Smooth muscle cell (in vitro differentiated cells): ENCODE data around the gene TSKS. TPM values are rescaled to one million over a fixed set of nuclear protein-coding genes. Genes with fewer than 3 reads are reported as not detected.
"Not testable (repeated sequence)": the region's sequence is repeated elsewhere in the genome, so short reads cannot be mapped to it uniquely, and the experiment has no call there.

Experiments
- DNase-seq: peaks from one replicate; lab custom pipeline; 2025; ENCODE audit not compliant: unreplicated experiment; lab: John Stamatoyannopoulos, UW
- H2AFZ ChIP-seq: fragments of 200-600 bp; sonication (generic); 2 replicates; pipeline ENCODE4 v1.6.0; 2016; ENCODE audit warnings: antibody characterized with exemption, low read depth, mild to moderate bottlenecking
- H3F3A ChIP-seq: fragments of 200-600 bp; sonication (generic); 2 replicates; pipeline ENCODE4 v1.6.0; 2017; ENCODE audit warnings: antibody characterized with exemption, low read depth
- H3K27ac ChIP-seq: fragments of 200-600 bp; sonication (generic); 2 replicates; pipeline ENCODE4 v1.5.1; 2016; ENCODE audit warnings: low read depth, mild to moderate bottlenecking
- H3K27me3 ChIP-seq: fragments of 200-600 bp; sonication (generic); 2 replicates; pipeline ENCODE4 v1.6.1; 2016; ENCODE audit warnings: low read depth, mild to moderate bottlenecking
- H3K36me3 ChIP-seq: fragments of 200-600 bp; sonication (generic); 2 replicates; pipeline ENCODE4 v1.5.1; 2016; ENCODE audit warnings: low read depth
- H3K4me1 ChIP-seq: fragments of 200-600 bp; sonication (generic); 2 replicates; pipeline ENCODE4 v1.5.1; 2016; ENCODE audit warnings: low read depth
- H3K4me2 ChIP-seq: fragments of 200-600 bp; sonication (generic); 2 replicates; pipeline ENCODE4 v1.6.0; 2016; ENCODE audit warnings: mild to moderate bottlenecking
- H3K4me3 ChIP-seq: fragments of 200-600 bp; sonication (generic); 2 replicates; pipeline ENCODE4 v1.5.1; 2016; ENCODE audit warnings: mild to moderate bottlenecking
- H3K79me2 ChIP-seq: fragments of 200-600 bp; sonication (generic); 2 replicates; pipeline ENCODE4 v1.6.0; 2016; ENCODE audit warnings: low read depth, mild to moderate bottlenecking
- H3K9ac ChIP-seq: fragments of 200-600 bp; sonication (generic); 2 replicates; pipeline ENCODE4 v1.6.0; 2016; ENCODE audit warnings: low read depth
- H3K9me3 ChIP-seq: fragments of 200-600 bp; sonication (generic); replicated peaks from 2 replicates; pipeline ENCODE4 v1.5.1; 2016; ENCODE audit warnings: low read depth
- H4K20me1 ChIP-seq: fragments of 200-600 bp; sonication (generic); 2 replicates; pipeline ENCODE4 v1.6.0; 2016; ENCODE audit warnings: low read depth
- CTCF ChIP-seq: fragments of 200-600 bp; sonication (generic); IDR thresholded peaks from 2 replicates; pipeline ENCODE4 v1.5.1; 2017; ENCODE audit warnings: borderline replicate concordance, mild to moderate bottlenecking, antibody characterized with exemption; ENCODE audit not compliant: insufficient read depth, poor library complexity, severe bottlenecking
- WGBS: methylation state at CpG from one replicate; pipeline ENCODE4 v1.1.7; 2016; ENCODE audit warnings: low lambda C conversion rate; 5-methylcytosine and 5-hydroxymethylcytosine counted together
- polyA plus RNA-seq: library from polyadenylated mRNA; unstranded; fragments of >200 nt; fragmentation: Nextera tagmentation; extraction: Ambion mirVana; gene quantifications from 2 replicates; pipeline ENCODE4 v1.2.1, GENCODE V29; 2016
- total RNA-seq: library from RNA; depleted of rRNA; stranded (reverse); fragments of >200 nt; gene quantifications from 2 replicates; pipeline ENCODE4 v1.2.3, GENCODE V29; 2014

Gene TSKS
- total and polyA plus RNA-seq, 2 experiments from 2014 or later, result not detected

- Histone ChIP-seq H3K27ac (no peak overlapping the region), H3K79me2 (no peaks in the 10 kb centered on the region), H3K9ac (no peak overlapping the region), H3K4me2 (no peak overlapping the region), H3K4me1 (no peaks in the 10 kb centered on the region), H3K27me3 (no peaks in the 10 kb centered on the region), H3K9me3 (no peaks in the 10 kb centered on the region), H3F3A (no peaks in the 10 kb centered on the region), H2AFZ (no peak overlapping the region), H3K36me3 (no peaks in the 10 kb centered on the region), H3K4me3 (no peak overlapping the region), H4K20me1 (no peaks in the 10 kb centered on the region)
- TF ChIP-seq CTCF, result no peak
- DNase-seq, result no peak
- 76% methylated on average over 23 of the region's 23 CpGs for WGBS
These were observed 35.7 kb downstream of the TSKS start for GRCh38 chr19:49727217-49728030.

- DNase-seq, H3K27ac ChIP-seq, H3K4me2 ChIP-seq, H4K20me1 ChIP-seq, H3K9ac ChIP-seq, H3K9me3 ChIP-seq, H3K79me2 ChIP-seq, H3K36me3 ChIP-seq, H3K4me3 ChIP-seq, H3K4me1 ChIP-seq, H3K27me3 ChIP-seq, H2AFZ ChIP-seq, H3F3A ChIP-seq: not testable (repeated sequence)
- 90% methylated on average over 22 of the region's 22 CpGs for WGBS
These were observed 43.7 kb downstream of the TSKS start for GRCh38 chr19:49719420-49719819.

GRCh38 chr19:49718991-49719390, 44.1 kb downstream of the TSKS start:
- H3K79me2 ChIP-seq, result no peaks in the 10 kb centered on the region
- 88% methylated on average over 6 of the region's 6 CpGs for WGBS
- no peak overlapping the region for H3K4me2 ChIP-seq
- H3K36me3 ChIP-seq, result no peaks in the 10 kb centered on the region
- no peaks in the 10 kb centered on the region for H3K4me1 ChIP-seq
- no peak for TF ChIP-seq CTCF
- no peak overlapping the region for H3K9ac ChIP-seq
- H3K4me3 ChIP-seq, result no peak overlapping the region
- no peak for DNase-seq
- H2AFZ ChIP-seq, result no peak overlapping the region
- H3K27me3 ChIP-seq, result no peaks in the 10 kb centered on the region
- H3F3A ChIP-seq, result no peaks in the 10 kb centered on the region
- no peak overlapping the region for H3K27ac ChIP-seq
- H4K20me1 ChIP-seq, result no peaks in the 10 kb centered on the region
- H3K9me3 ChIP-seq, result no peaks in the 10 kb centered on the region

- Histone ChIP-seq H2AFZ (no peak overlapping the region), H3F3A (no peaks in the 10 kb centered on the region), H3K4me1 (no peaks in the 10 kb centered on the region), H4K20me1 (no peaks in the 10 kb centered on the region), H3K27me3 (no peaks in the 10 kb centered on the region), H3K36me3 (no peaks in the 10 kb centered on the region), H3K9ac (no peak overlapping the region), H3K9me3 (no peaks in the 10 kb centered on the region), H3K79me2 (no peaks in the 10 kb centered on the region), H3K4me2 (no peak overlapping the region), H3K4me3 (no peak overlapping the region), H3K27ac (no peak overlapping the region)
- DNase-seq, result no peak
- WGBS, result 97% methylated on average over 8 of the region's 8 CpGs
- no peak for TF ChIP-seq CTCF
These were observed 44.6 kb downstream of the TSKS start for GRCh38 chr19:49718511-49718910.
